Measurements from ENCODE around the gene ENDOG. TPM values are rescaled to one million over a fixed set of nuclear protein-coding genes. Genes with fewer than 3 reads are reported as not detected.
"Not testable (repeated sequence)": the region's sequence is repeated elsewhere in the genome, so short reads cannot be mapped to it uniquely, and the experiment has no call there.

Gene ENDOG
- total RNA-seq, 1 donor from 2014 or later: 15.3 TPM

DNA sequence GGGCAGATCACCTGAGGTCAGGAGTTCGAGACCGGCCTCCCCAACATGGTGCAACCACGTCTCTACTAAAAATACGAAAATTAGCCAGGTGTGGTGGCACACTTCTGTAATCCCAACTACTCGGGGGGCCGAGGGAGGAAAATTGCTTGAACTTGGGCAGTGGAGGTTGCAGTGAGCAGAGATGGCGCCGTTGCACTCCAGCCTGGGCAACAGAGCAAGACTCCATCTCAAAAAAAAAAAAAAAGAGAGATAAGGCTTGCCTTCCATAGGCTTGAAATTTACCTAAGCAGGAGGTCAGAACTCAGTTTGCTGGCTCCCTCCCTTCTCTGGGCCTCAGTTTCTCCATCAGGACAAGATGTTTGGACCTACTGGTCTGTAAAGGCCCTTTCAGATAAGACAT is 10.0 kb downstream of the ENDOG start:
- intact Hi-C loops (cut with micrococcal nuclease): loop anchor here (5.0 kb wide), 1 partner anchor 54 kb away; the partner anchor contains the start of genes KYAT1 and LRRC8A

DNA sequence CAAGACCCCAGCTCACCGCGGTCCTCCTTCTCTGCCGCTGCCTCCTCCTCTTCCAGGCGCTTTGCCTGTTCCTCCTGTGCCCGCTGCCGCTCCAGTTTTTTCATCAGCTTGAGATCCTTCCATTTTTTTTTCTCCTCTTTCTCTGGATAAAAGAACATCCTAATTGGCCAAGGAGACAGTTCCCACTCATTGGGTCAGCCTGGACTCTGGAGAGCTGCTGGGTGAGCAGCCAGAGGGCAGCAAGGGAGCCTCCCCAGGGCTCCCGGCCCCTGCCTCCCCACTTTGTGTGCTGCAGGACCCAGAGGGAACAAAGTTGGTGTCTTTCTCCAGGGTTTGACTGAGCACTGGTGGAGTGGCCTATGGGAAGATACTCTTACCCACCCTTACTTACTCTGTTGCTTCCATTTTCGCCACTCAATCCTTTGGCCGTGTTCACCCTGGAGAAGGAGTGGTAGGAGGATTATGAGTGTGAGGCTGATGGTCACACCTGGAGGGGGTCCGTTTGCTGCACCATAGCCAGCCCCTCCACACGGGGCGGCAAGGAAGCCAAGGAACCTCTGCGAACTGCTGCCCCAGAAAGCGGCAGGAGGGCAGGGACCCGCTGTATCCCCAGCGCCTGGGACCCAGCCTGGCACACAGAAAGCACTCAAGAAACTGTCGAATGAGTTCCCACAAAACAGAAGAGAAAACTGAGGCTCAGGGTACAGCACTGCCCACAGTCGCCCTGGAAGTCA is 10.6 kb downstream of the ENDOG start:
- intact Hi-C loops (cut with micrococcal nuclease): loop anchor here (1.0 to 5.0 kb wide), 3 partner anchors 11 to 118 kb away; partner anchors contain the start of genes DOLK, ENDOG, KYAT1 and LRRC8A

DNA sequence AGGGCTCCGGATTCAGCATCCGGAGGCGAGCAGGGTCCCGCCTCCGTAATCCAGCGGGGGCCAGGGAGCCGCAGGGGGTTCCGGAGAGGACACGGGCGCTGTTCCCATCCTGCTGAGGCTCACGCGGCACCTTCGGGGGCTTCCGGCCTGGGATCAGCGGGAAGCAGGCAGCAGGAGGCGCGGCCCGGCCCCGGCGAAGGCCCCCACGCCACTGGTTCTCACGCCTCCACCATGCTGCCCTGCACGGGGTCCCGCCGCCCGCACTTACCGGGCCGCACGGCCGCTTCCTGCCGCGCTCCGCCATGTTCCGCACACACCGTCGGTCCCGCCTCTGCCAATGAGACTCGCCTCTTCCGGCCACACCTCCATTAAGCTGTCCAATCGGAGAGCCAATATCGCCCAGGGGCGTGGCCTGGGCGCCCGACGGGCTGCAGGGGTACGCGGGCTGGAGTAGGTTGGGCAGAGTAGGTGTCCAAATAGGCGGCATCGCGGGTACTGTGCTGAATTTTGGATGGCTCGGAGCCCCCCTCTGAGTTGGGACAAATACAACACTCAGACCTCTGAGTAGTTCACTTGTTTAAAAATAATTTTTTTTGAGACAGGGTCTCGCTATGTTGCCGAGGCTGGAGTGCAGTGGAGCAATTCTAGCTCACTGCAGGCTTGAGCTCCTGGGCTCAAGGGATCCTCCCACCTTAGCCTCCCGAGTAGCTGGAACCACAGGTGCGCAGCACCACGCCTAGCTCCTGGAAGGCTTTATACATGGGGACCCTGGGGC is 11.4 kb downstream of the ENDOG start, which contains the start of gene SPOUT1:
Gene SPOUT1, minus strand, starts transcription at position 318 of the 775 bp plus-strand sequence. Its CDS starts 14 bp downstream, at position 304.
- intact Hi-C loops (cut with micrococcal nuclease): loop anchor here (1.0 to 5.0 kb wide), 3 partner anchors 11 to 118 kb away; partner anchors contain the start of genes DOLK, ENDOG, KYAT1 and LRRC8A

DNA sequence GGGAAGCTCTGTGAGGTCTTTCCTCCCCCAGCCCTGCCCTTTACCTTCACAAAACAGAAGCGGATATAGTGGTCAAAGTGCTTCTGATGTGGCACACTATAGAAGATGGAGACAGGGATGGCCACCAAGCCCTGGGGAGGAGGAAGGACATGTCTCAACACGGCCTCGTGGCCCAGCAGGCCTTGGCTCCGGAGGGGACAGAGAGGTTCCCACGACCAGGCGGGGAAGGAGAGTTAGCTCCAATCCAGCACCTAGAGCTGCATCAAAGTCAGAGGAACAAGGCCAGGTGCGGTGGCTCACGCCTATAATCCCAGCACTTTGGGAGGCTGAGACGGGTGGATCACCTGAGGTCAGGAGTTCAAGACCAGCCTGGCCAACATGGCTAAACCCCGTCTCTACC is 15.4 kb downstream of the ENDOG start:
- intact Hi-C loops (cut with micrococcal nuclease): no loop called here

DNA sequence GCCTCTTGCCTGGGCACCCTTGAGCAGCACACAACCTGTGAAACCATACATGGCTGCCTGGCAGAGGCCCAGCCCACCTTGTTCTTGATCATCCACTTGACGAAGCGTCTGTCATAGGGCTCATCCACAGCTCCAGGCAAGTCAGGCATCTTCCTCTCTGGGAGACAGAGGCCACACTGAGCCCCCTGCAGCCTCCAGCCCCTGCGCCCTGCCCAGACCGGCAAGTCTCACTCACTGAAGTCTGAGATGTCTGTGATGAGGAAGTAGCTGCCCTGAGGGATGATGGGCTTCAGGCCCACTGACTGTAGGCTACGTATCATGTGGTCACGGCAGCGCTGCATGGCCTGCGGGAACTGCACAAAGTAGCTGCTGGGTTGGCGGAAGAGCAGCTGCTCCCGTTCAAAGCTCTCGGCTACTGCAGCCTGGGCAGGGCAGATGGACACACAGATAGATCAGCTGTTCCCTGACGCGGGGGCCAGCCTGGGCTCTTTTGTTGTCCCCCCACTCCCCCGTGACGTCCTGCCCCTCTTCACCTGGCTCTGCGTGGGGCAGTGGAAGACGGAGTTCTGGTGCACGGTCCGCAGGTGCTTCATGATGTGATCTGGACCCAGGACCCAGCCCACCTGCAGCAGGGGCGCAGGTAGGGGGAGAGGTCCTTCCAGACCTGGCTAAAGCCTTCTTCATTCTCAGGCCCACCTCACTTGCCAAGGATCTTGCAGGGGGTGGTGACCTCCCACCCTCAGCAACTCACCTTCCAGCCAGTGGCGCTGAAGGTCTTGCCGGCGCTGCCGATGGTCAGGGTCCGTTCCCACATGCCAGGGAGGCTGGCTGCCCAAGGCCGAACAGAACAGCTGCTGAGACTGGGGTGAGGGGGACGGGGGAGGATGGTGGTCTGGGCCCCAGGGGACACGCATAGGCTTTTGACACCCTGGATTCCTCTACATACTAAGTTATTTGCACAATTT is 17.2 kb downstream of the ENDOG start:
- intact Hi-C loops (cut with micrococcal nuclease): no loop called here

DNA sequence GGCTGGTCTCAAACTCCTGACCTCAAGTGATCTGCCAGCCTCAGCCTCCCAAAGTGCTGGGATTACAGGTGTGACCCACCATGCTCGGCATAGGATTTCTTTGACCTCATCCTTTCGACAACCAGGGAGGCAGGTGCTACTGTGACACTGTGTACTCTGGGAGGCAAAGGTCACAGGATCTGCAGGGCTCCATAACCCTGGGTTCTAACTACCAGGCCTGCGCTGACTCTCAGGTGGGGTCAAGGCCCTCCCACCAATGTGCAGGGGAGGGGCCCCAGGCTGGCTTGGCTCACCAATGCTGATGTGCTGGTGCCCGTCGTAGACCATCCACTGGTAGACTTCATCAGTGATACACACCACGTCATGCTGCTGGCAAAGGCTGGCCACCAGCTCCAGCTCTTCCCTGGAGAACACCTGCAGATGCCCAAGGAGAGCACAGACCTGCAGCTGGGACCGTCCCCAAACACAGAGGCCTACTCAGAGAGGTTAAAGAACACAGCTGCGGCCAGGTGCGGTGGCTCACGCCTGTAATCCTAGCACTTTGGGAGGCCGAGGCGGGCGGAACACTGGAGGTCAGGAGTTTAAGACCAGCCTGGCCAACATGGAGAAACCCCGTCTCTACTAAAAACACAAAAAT is 18.3 kb downstream of the ENDOG start:
- intact Hi-C loops (cut with micrococcal nuclease): no loop called here

DNA sequence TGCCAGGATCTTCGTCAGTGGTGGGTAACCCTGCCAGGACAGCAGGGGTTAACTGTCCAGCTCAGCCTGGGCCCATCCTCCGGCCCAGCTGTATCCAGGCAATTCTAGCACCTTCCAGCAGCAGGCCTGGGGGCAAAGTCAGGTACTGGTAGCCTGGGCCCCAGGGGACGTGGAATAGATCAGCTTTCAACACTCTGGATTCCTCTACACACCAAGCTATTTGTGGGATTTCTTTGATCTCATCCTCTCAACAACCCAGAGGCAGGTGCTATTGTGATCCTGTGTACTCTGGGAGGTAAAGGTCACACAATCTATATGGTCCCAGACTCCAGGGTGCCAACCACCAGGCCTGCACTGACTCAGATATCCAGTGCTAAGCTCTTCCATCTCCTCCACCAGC is 20.0 kb downstream of the ENDOG start:
- intact Hi-C loops (cut with micrococcal nuclease): no loop called here

DNA sequence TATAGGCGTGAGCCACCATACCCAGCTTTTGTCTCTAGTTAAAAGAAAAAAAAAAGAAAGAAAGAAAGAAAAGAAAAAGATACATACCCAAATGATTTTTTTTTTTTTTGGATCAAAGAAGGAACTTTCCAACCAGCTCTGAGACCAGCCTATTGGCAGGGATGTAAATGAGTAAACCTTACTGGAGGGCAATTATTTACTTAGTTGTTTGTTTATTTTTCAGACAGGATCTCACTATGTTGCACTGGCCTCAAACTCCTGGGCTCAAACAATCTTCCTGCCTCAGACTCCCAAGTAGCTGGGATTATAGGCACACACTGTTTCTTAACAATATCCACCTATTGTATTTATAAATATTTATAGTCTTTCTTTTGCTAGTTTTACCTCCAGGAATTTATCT is 22.2 kb downstream of the ENDOG start:
- intact Hi-C loops (cut with micrococcal nuclease): no loop called here

DNA sequence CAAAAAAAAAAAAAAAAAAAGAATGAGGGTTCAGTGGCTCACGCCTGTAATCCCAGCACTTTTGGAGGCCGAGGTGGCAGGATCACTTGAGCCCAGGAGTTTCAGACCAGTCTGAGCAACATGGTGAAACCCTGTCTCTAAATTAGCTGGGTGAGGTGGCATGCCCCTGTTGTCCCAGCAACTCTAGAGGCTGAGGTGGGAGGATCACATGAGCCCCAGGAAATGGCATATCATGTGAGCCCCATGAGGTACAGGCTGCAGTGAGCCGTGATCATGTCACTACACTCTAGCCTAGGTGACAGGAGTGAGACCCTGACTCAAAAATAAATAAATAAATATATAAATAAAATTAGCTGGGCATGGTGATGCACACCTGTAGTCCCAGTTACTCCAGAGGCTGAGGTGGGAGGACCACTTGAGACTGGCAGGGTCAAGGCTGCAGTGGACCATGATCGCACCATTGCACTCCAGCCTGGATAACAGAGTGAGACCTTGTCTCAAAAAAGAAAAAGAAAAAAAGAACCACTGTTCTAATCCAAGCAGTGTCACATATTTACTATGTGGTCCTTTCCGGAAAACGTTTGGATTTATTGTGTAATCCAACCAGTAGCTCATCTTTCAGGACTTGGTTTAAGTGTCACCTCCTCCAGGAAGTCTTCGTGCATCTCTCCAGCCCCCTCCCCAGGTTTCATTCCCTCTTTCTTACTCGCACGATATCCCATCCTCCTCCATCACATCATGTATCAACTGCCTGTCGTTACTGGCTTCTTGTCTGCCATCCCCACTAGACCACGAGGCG is 23.6 kb downstream of the ENDOG start:
- intact Hi-C loops (cut with micrococcal nuclease): no loop called here

DNA sequence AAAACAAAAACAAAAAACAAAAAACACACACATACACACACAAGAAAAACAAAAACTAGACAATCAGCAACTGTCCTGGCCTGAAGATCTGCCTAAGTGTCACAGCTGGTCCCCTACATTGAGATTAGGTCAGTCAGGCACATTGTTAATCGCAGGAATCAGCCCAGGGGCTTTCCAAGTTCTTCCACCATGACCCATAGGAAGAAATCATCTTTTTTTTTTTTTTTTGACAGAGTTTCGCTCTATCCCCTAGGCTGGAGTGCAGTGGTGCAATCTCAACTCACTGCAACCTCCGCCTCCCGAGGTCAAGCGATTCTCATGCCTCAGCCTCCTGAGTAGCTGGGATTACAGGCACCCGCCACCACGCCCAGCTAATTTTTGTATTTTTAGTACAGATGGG is 24.9 kb downstream of the ENDOG start:
- intact Hi-C loops (cut with micrococcal nuclease): not testable (repeated sequence)

DNA sequence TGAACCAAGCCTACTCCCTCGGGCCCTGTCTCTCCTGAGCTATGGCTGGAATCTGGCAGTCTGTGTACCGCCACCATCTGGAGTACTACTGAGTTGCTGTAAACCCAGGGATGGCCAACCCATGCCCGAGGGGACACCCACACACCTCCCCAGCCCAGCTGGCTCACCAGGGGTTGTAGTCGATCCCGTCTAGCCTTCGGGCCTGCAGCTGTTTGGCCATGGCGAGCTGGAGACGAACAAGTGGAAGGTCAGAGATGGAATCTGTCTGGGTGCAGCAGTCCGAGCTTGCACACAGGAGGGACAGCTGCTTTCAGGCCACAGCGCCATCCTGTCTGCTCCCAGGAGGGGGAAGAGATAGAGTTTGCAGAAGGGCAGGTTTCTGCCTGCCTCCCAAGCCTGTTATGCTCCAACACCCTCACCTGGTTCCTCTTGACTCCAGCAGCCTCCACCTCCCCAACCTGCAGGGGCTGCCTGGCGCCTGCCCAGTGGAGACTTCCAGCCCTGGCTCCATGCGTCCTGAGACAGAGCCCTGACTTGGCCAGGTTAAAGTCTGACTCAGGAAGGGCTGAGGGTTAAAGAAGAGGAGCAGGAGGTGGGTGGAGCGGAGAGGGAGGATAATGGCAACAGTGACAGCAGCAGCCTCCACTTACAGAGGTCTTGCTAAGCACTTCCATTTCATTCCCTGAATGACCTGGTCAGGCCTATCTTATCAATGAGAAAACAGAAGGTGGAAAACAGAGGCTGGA is 27.1 kb downstream of the ENDOG start:
- intact Hi-C loops (cut with micrococcal nuclease): no loop called here

DNA sequence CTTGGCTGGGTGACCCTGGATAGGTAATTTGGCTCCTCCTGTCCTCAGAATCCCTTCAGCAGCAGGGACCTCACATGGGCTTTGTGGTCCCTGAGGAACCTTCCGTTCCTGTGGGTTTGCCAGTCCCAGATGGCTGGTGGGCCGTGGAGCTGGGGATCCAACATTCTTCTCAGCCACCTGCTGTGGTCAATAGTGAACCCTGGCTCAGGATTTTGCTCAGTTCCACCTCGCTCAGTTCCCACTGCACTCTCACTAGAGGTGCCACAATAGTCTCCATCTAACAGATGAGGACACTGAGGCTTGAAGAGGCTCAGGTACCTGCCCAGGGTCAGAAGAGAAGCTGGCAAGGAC is 28.4 kb downstream of the ENDOG start:
- intact Hi-C loops (cut with micrococcal nuclease): no loop called here

DNA sequence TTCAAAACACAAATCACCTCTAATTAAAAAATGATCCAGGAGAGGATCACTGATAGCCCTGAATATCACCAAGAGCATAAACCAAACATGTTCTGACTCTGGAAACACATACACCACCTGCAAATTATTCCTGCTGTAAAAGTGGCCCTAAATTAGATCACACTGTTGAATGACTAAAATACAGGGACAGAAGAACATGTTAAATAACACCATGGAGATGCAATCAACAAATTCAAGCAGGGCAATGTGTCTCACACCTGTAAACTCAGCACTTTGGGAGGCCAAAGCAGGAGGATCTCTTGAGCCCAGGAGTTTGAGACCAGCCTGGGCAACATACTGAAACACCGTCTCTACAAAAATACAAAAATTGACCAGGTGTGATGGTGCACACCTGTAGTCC is 29.5 kb downstream of the ENDOG start:
- intact Hi-C loops (cut with micrococcal nuclease): no loop called here

DNA sequence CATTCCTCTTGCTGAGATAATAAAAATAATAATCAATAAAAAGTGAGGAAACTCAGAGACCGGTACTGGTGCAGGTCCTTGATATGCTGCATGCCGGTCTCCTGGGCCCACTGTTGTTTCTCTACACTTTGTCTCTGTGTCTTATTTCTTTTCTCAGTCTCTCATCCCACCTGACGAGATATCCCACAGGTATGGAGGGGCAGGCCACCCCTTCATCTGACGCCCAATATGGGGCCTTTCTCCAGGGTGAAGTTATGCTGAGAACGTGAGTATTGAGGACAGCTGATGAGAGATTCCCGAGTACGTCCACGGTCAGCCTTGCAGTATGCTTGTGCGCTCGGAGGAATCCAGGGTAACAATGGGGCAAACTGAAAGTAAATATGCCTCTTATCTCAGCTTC is 32.7 kb downstream of the ENDOG start:
- intact Hi-C loops (cut with micrococcal nuclease): not testable (repeated sequence)

DNA sequence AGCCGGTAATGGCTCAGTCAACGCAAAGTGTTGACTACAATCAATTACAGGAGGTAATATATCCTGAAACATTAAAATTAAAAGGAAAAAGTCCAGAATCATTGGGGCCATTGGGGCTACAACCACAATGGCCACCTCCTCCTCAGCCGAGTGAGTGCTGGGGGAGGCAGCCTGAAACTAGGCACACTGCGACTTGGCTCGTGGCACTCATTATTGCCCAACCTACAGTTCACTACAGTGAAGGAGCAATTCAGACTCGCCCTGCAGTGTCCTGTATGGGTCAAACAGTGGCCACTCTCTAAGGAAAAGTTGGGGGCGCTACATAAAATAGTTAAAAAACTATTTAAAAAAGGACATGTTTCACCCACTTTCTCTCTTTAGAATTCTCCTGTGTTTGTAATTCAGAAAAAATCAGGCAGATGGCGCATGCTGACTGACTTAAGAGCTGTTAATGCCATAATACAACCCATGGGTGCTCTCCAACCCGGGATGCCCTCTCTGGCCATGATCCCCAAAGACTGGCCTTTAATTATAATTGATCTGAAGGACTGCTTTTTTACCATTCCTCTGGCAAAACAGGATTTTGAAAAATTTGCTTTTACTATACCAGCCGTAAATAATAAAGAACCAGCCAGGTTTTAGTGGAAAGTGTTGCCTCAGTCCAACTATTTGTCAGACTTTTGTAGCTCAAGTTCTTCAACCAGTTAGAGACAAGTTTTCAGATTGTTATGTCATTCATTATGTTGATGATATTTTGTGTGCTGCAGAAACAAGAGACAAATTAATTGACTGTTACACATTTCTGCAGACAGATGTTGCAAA is 33.7 kb downstream of the ENDOG start:
- intact Hi-C loops (cut with micrococcal nuclease): not testable (repeated sequence)

DNA sequence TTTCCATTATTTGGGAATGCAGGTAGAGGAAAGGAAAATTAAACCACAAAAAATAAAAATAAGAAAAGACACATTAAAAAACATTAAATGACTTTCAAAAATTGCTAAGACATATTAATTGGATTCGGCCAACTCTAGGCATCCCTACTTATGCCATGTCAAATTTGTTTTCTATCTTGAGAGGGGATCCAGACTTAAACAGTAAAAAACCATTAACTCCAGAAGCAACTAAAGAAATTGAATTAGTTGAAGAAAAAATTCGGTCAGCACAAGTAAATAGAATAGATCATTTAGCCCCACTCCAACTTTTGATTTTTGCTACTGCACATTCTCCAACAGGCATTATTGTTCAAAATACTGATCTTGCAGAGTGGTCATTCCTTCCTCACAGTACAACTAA is 34.3 kb downstream of the ENDOG start:
- intact Hi-C loops (cut with micrococcal nuclease): not testable (repeated sequence)

DNA sequence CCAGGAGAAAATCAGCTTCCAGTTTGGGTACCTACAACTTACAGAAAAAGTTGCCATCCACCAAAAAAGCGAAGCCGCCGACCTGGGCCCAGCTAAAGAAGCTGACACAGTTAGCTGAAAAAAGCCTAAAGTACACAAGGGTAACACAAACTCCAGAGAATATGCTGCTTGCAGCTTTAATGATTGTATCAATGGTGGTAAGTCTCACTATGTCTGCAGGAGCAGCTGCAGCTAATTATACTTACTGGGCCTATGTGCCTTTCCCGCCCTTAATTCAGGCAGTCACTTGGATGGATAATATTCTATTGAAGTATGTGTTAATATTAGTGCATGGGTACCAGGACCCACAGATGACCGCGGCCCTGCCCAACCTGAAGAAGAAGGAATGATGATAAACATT is 36.2 kb downstream of the ENDOG start:
- intact Hi-C loops (cut with micrococcal nuclease): not testable (repeated sequence)

DNA sequence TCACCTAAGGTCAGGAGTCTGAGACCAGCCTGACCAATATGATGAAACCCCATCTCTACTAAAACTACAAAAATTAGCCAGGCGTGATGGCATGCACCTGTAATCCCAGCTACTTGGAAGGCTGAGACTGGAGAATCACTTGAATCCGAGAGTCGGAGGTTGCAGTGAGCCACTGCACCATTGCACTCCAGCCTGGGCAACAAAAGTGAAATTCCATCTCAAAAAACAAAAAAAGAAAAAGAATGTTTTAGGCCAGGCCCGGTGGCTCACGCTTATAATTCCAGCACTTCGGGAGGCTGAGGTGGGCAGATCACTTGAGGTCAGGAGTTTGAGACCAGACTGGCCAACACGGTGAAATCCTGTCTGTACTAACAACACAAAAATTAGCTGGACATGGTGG is 40.2 kb downstream of the ENDOG start:
- intact Hi-C loops (cut with micrococcal nuclease): not testable (repeated sequence)
